BJ (cell line): ENCODE measurements around the gene CPS1. TPM values are rescaled to one million over a fixed set of nuclear protein-coding genes. Genes with fewer than 3 reads are reported as not detected.

Experiments used
- CTCF ChIA-PET: fragments of 350-600 bp; formaldehyde crosslinking; extraction: SDS; loops from one replicate; lab custom pipeline; 2021; ENCODE audit warnings: antibody characterized with exemption, inconsistent platforms; lab: Yijun Ruan, JAX
- POLR2A ChIA-PET: fragments of 300-600 bp; sonication (Branson Sonifier 250); formaldehyde crosslinking; extraction: SDS; loops from one replicate; lab custom pipeline; 2021; ENCODE audit warnings: antibody characterized with exemption; lab: Charles Lee
- DNase-seq: peaks from one replicate; pipeline ENCODE4 v3.0.0-alpha.2; 2011; ENCODE audit warnings: low read depth
- H3K27me3 ChIP-seq: 2 replicates; pipeline ENCODE4 v1.6.0; 2011; ENCODE audit warnings: low read length; ENCODE audit not compliant: control insufficient read depth, insufficient read depth
- H3K36me3 ChIP-seq: 2 replicates; pipeline ENCODE4 v1.5.1; 2011; ENCODE audit warnings: low read length; ENCODE audit not compliant: control insufficient read depth, insufficient read depth
- H3K4me3 ChIP-seq: 2 replicates; pipeline ENCODE4 v1.5.1; 2011; ENCODE audit warnings: low read depth, mild to moderate bottlenecking, control low read depth, low read length
- CTCF ChIP-seq: IDR thresholded peaks from 2 replicates; pipeline ENCODE4 v1.5.1; 2011; ENCODE audit warnings: low read depth, mild to moderate bottlenecking, control low read depth, inconsistent platforms, low read length, moderate library complexity; ENCODE audit not compliant: insufficient read depth
- polyA plus RNA-seq: library from polyadenylated mRNA; depleted of rRNA; stranded (reverse); fragments of >200 nt; gene quantifications from 2 replicates; pipeline ENCODE4 v1.2.3, GENCODE V29; 2011

CPS1 gene
- polyA plus RNA-seq, 1 experiment, result 10.9 TPM

DNA sequence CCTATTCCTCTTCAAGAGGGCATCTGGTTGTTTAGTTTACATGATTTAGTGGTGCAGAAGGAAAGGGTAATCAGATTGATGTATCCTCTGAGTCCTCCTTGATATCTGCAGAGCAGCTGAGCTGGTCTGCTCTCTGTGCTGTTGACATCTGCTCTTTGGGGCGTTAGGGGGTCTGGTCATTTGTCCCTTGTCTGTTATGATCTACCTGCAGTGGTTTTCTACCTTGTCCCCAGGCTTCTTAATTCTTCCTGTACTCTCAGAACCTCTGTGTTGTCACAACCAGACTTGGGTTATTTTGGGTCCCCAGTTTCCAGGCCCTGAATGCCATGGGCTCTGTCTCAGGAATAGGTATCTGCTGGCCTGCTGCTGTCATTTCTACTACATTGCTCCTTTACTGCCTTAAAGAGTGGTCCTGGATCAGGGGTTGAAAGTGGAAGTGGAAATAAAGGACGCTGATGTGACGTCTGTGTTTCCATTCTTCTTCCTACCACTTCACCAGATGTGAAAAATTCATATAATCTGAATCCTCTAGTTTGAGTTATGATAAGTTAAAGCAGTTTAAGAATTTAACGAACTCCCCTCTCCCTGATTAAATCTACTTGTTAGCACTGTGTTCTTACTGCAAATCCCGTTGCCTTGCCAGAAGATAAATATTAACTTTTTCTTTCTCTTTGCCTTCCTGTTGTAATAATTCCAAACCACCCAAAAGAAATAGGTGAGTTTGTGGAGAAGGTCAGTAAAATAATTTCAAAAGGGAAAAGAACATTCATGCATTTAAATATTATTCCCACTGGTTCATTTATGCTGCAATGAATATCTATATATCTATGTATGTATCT lies 16.6 kb upstream of the CPS1 start:
- no peak for DNase-seq
- Histone ChIP-seq H3K36me3 (no peaks in the 10 kb centered on the region), H3K27me3 (no peaks in the 10 kb centered on the region), H3K4me3 (no peak overlapping the region)
- POLR2A ChIA-PET, result no interaction called here
- CTCF ChIA-PET, result no interaction called here
- no peak for TF ChIP-seq CTCF

DNA sequence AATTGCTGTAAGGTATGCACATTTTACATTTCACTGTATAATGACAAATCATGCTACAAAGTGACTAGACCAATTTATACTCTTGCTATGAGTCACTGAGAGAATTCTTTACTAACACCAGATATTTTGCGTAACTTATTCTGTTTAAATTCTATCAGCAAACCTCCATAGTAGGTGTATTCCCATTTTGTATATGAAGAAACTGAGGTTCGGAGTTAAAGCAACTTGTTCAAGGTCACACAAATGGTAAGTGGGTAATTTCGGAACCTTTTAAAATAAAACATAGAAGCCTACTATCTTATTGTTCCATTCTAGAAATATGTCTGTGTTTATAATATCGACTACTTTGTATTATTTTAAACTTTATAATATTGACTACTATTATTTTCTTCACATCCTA lies 15.9 kb upstream of the CPS1 start:
- Histone ChIP-seq H3K4me3 (no peak overlapping the region), H3K27me3 (no peaks in the 10 kb centered on the region), H3K36me3 (no peaks in the 10 kb centered on the region)
- no peak for DNase-seq
- ChIA-PET CTCF (interaction anchor here (1.0 kb wide), 1 partner anchor 10 kb away, joined by 3 read pairs; no protein-coding TSS in a partner anchor), POLR2A (no interaction called here)
- no peak for TF ChIP-seq CTCF

- DNase-seq, result no peak
- Histone ChIP-seq H3K36me3 (no peaks in the 10 kb centered on the region), H3K27me3 (no peaks in the 10 kb centered on the region), H3K4me3 (no peak overlapping the region)
- ChIA-PET POLR2A (no interaction called here), CTCF (interaction anchor here (1.0 kb wide), 2 partner anchors 10 to 38 kb away, joined by 3 read pairs; no protein-coding TSS in a partner anchor)
- TF ChIP-seq CTCF, result no peak
Observed at GRCh38 chr2:210540900-210541289, 15.5 kb upstream of the CPS1 start.

DNA sequence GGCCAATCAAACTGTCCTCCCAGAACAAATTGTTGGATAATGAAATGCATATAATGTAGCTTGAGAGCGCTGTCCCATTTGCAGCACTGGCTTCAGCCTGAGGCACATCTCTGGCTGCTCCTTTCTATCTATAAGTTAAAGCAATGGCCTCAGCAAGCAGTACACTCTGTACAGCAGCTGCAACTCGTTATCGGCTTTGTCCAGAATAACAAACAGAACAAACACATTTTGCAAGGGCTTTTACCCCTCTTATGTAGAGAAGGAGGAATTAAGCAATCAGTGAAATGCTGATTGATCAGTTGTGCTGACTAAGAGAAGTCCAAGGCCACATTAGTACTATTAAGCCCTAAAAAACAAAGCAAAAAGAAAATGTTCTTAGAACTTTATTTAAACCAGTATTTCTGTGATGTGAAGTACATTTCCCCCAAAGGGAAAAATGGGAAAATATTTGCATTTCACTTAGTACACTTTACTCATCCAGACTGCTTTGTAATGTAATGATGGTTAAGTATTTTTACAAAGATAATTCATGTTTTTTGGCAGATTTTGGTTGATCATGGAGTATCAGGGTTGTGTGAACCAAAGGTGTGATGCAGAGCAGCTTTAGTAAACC lies 15.0 kb upstream of the CPS1 start:
- no peaks in the 10 kb centered on the region for H3K27me3 ChIP-seq
- no peak for TF ChIP-seq CTCF
- ChIA-PET POLR2A (no interaction called here), CTCF (interaction anchor here (1.0 kb wide), 2 partner anchors 9 to 39 kb away, joined by 3 read pairs; no protein-coding TSS in a partner anchor)
- no peak for DNase-seq
- H3K36me3 ChIP-seq, result no peaks in the 10 kb centered on the region
- H3K4me3 ChIP-seq, result no peak overlapping the region

GRCh38 chr2:210544007-210544590 lies 12.3 kb upstream of the CPS1 start:
- ChIA-PET CTCF (interaction anchor here (1.5 kb wide), 1 partner anchor 41 kb away, joined by 8 read pairs; no protein-coding TSS in a partner anchor), POLR2A (no interaction called here)
- H3K4me3 ChIP-seq, result no peak overlapping the region
- H3K36me3 ChIP-seq, result no peaks in the 10 kb centered on the region
- TF ChIP-seq CTCF, result no peak
- H3K27me3 ChIP-seq, result no peaks in the 10 kb centered on the region
- DNase-seq, result no peak
